GM12878 (cell line): ENCODE results near the gene TTC32.

Experiments used
- ESRRA ChIP-seq: IDR thresholded peaks from 2 replicates; pipeline ENCODE4 v1.6.1; 2012; ENCODE audit warnings: mild to moderate bottlenecking, low read length, improper control_type of control experiment
- FOS ChIP-seq: IDR thresholded peaks from 3 replicates; pipeline ENCODE4 v1.6.1; 2011; ENCODE audit warnings: borderline replicate concordance; ENCODE audit not compliant: insufficient read length; ENCODE audit errors: extremely low read depth
- FOXK2 ChIP-seq: fragments of 450-650 bp; IDR thresholded peaks from 2 replicates; pipeline ENCODE4 v1.6.1; 2017; ENCODE audit warnings: mild to moderate bottlenecking, moderate library complexity
- NBN ChIP-seq: fragments of 450-650 bp; IDR thresholded peaks from 2 replicates; pipeline ENCODE4 v1.6.1; 2016
- NR2C2 ChIP-seq: IDR thresholded peaks from 2 replicates; pipeline ENCODE4 v1.6.1; 2011; ENCODE audit warnings: borderline replicate concordance, low read depth; ENCODE audit not compliant: control insufficient read depth, insufficient read length
- POLR2AphosphoS5 ChIP-seq: IDR thresholded peaks from 2 replicates; pipeline ENCODE4 v1.6.1; 2011; ENCODE audit warnings: mild to moderate bottlenecking, low read length, inconsistent platforms
- RB1 ChIP-seq: fragments of 450-650 bp; formaldehyde crosslinking; IDR thresholded peaks from 2 replicates; pipeline ENCODE4 v1.6.1; 2017; ENCODE audit warnings: mild to moderate bottlenecking, borderline replicate concordance
- ZNF384 ChIP-seq: IDR thresholded peaks from 2 replicates; pipeline ENCODE4 v1.6.1; 2012; ENCODE audit warnings: low read depth, mild to moderate bottlenecking, low read length, improper control_type of control experiment, borderline replicate concordance
- TF ChIP-seq, protein P1 (sequence below): IDR thresholded peaks from 2 replicates; pipeline ENCODE4 v1.6.1; 2012; ENCODE audit warnings: mild to moderate bottlenecking, low read depth, low read length
- TF ChIP-seq, protein P2 (sequence below): fragments of 450-650 bp; formaldehyde crosslinking; IDR thresholded peaks from 2 replicates; pipeline ENCODE4 v1.5.0; 2022; ENCODE audit warnings: mild to moderate bottlenecking, missing genetic modification characterization
- TF ChIP-seq, protein P3 (sequence below): IDR thresholded peaks from 2 replicates; pipeline ENCODE4 v1.6.1; 2012; ENCODE audit warnings: low read length, inconsistent platforms

DNA sequence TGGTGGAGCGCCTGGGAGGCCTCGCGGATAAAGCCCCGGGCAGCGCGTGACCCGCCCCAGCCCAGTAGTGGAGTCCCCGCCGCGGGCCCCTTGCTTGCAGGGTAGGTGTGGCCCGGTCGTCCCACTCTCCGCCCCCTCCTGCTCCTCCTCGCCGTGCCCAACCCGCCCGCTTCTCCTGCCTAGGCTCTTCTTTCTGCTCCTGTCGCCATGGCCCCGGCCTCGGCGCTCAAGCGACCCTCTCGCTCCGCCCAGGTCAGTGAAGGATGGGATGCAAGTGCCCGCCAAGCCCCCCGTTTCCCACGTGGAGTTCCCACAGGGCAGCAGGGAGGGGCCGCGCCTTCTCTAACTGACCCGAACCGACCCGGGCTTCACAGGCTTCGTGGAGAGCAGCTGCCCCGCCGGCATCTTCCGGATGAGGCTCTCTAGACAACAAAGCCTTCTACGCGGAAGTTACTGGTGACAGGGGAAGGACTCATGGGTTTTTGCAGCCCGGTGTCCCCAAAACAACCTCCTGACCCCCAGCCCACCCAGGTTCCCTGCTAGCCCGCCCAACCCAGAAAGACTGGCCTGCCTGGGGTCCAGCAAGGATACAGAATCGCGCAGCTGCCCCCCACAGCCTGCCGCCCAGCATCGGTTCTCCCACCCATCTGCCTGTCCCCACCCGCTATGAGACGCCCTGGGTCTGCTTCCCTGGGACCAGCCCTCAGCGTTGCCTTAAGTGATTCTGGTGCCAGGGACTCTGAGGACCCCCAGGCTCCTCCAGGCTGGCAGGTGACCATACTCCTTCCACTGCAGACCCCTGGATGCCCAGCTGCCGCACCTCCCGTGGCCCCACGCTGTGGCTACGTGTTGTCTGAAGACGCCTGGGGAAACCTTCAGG, 32.8 kb downstream of the TTC32 start:
- TF ChIP-seq, protein P1, sequence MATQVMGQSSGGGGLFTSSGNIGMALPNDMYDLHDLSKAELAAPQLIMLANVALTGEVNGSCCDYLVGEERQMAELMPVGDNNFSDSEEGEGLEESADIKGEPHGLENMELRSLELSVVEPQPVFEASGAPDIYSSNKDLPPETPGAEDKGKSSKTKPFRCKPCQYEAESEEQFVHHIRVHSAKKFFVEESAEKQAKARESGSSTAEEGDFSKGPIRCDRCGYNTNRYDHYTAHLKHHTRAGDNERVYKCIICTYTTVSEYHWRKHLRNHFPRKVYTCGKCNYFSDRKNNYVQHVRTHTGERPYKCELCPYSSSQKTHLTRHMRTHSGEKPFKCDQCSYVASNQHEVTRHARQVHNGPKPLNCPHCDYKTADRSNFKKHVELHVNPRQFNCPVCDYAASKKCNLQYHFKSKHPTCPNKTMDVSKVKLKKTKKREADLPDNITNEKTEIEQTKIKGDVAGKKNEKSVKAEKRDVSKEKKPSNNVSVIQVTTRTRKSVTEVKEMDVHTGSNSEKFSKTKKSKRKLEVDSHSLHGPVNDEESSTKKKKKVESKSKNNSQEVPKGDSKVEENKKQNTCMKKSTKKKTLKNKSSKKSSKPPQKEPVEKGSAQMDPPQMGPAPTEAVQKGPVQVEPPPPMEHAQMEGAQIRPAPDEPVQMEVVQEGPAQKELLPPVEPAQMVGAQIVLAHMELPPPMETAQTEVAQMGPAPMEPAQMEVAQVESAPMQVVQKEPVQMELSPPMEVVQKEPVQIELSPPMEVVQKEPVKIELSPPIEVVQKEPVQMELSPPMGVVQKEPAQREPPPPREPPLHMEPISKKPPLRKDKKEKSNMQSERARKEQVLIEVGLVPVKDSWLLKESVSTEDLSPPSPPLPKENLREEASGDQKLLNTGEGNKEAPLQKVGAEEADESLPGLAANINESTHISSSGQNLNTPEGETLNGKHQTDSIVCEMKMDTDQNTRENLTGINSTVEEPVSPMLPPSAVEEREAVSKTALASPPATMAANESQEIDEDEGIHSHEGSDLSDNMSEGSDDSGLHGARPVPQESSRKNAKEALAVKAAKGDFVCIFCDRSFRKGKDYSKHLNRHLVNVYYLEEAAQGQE: no peak
- TF ChIP-seq, protein P2, sequence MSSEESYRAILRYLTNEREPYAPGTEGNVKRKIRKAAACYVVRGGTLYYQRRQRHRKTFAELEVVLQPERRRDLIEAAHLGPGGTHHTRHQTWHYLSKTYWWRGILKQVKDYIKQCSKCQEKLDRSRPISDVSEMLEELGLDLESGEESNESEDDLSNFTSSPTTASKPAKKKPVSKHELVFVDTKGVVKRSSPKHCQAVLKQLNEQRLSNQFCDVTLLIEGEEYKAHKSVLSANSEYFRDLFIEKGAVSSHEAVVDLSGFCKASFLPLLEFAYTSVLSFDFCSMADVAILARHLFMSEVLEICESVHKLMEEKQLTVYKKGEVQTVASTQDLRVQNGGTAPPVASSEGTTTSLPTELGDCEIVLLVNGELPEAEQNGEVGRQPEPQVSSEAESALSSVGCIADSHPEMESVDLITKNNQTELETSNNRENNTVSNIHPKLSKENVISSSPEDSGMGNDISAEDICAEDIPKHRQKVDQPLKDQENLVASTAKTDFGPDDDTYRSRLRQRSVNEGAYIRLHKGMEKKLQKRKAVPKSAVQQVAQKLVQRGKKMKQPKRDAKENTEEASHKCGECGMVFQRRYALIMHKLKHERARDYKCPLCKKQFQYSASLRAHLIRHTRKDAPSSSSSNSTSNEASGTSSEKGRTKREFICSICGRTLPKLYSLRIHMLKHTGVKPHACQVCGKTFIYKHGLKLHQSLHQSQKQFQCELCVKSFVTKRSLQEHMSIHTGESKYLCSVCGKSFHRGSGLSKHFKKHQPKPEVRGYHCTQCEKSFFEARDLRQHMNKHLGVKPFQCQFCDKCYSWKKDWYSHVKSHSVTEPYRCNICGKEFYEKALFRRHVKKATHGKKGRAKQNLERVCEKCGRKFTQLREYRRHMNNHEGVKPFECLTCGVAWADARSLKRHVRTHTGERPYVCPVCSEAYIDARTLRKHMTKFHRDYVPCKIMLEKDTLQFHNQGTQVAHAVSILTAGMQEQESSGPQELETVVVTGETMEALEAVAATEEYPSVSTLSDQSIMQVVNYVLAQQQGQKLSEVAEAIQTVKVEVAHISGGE (CRISPR knock-in tag): no peak
- TF ChIP-seq ZNF384: no peak
- TF ChIP-seq FOXK2: no peak
- TF ChIP-seq NBN: no peak
- no peak for TF ChIP-seq ESRRA
- TF ChIP-seq FOS: no peak
- TF ChIP-seq POLR2AphosphoS5: no peak
- no peak for TF ChIP-seq RB1
- no peak for TF ChIP-seq NR2C2
- TF ChIP-seq, protein P3, sequence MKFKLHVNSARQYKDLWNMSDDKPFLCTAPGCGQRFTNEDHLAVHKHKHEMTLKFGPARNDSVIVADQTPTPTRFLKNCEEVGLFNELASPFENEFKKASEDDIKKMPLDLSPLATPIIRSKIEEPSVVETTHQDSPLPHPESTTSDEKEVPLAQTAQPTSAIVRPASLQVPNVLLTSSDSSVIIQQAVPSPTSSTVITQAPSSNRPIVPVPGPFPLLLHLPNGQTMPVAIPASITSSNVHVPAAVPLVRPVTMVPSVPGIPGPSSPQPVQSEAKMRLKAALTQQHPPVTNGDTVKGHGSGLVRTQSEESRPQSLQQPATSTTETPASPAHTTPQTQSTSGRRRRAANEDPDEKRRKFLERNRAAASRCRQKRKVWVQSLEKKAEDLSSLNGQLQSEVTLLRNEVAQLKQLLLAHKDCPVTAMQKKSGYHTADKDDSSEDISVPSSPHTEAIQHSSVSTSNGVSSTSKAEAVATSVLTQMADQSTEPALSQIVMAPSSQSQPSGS: no peak
